ENCODE results near the gene OR2G3. TPM values are rescaled to one million over a fixed set of nuclear protein-coding genes. Genes with fewer than 3 reads are reported as not detected.

Gene OR2G3
- total RNA-seq, 1 donor from 2014 or later = not detected

GRCh38 chr1:247574664-247575063, 30.7 kb upstream of the OR2G3 start:
- no peaks in the 10 kb centered on the region for H3K27me3 ChIP-seq (ENCODE audit: low read depth)
- H3K27ac ChIP-seq (replicated peaks) = no peak overlapping the region
- no peaks in the 10 kb centered on the region for H3K4me1 ChIP-seq
- DNase-seq = no peak
- H3K4me3 ChIP-seq = no peak overlapping the region
- intact Hi-C loops (cut with micrococcal nuclease) = no loop called here
- peaks cover 11% of the 10 kb centered on the region for H3K9me3 ChIP-seq (replicated peaks)
- H3K36me3 ChIP-seq = no peaks in the 10 kb centered on the region
- TF ChIP-seq CTCF (IDR thresholded peaks at IDR 0.05; ENCODE audit: borderline replicate concordance) = no peak

- no peak overlapping the region for H3K27ac ChIP-seq (replicated peaks)
- TF ChIP-seq CTCF (IDR thresholded peaks at IDR 0.05; ENCODE audit: borderline replicate concordance) = peak; percentile 11
- H3K4me1 ChIP-seq = no peaks in the 10 kb centered on the region
- no peaks in the 10 kb centered on the region for H3K9me3 ChIP-seq (replicated peaks)
- no peak for DNase-seq
- no peak overlapping the region for H3K4me3 ChIP-seq
- intact Hi-C loops (cut with micrococcal nuclease) = no loop called here
- no peaks in the 10 kb centered on the region for H3K27me3 ChIP-seq (ENCODE audit: low read depth)
- H3K36me3 ChIP-seq = no peaks in the 10 kb centered on the region
Observed at GRCh38 chr1:247576514-247576913, 28.9 kb upstream of the OR2G3 start.

GRCh38 chr1:247578946-247579460, 26.4 kb upstream of the OR2G3 start:
- intact Hi-C loops (cut with micrococcal nuclease) = no loop called here
- Histone ChIP-seq H3K4me3 (no peak overlapping the region), H3K27ac (replicated peaks) (no peak overlapping the region), H3K4me1 (no peaks in the 10 kb centered on the region), H3K9me3 (replicated peaks) (no peaks in the 10 kb centered on the region), H3K36me3 (no peaks in the 10 kb centered on the region), H3K27me3 (ENCODE audit: low read depth) (no peaks in the 10 kb centered on the region)
- no peak for TF ChIP-seq CTCF (IDR thresholded peaks at IDR 0.05; ENCODE audit: borderline replicate concordance)
- no peak for DNase-seq

- Histone ChIP-seq H3K4me3 (no peak within 1 kb of the TSS), H3K9me3 (replicated peaks) (peaks cover 26% of the 10 kb centered on the region), H3K27ac (replicated peaks) (no peak within 1 kb of the TSS), H3K36me3 (no peaks in the 10 kb centered on the region), H3K27me3 (ENCODE audit: low read depth) (no peaks in the 10 kb centered on the region), H3K4me1 (no peaks in the 10 kb centered on the region)
- no peak for DNase-seq
- TF ChIP-seq CTCF (IDR thresholded peaks at IDR 0.05; ENCODE audit: borderline replicate concordance) = no peak
- intact Hi-C loops (cut with micrococcal nuclease) = no loop called here
Observed at GRCh38 chr1:247588060-247588459, 17.3 kb upstream of the OR2G3 start, which contains the start of gene OR2G2. Gene OR2G2, plus strand, starts transcription at chr1:247588360. Its CDS starts 0 bp downstream, at chr1:247588360.

GRCh38 chr1:247613405-247613804, 8.0 kb downstream of the OR2G3 start:
- intact Hi-C loops (cut with micrococcal nuclease) = no loop called here
- TF ChIP-seq CTCF (IDR thresholded peaks at IDR 0.05; ENCODE audit: borderline replicate concordance) = no peak
- Histone ChIP-seq H3K4me3 (no peak overlapping the region), H3K9me3 (replicated peaks) (peaks cover 28% of the 10 kb centered on the region), H3K27ac (replicated peaks) (no peak overlapping the region), H3K27me3 (ENCODE audit: low read depth) (no peaks in the 10 kb centered on the region), H3K4me1 (no peaks in the 10 kb centered on the region), H3K36me3 (no peaks in the 10 kb centered on the region)
- no peak for DNase-seq

Measured in left ventricle myocardium inferior (tissue), 1 donor.